Measurements from ENCODE around the gene KIF24.

- TF ChIP-seq POLR2A (IDR thresholded peaks at IDR 0.05; ENCODE audit: borderline replicate concordance, extremely low read depth, insufficient read depth, insufficient read length) (no peak), CTCF (IDR thresholded peaks at IDR 0.05 in 2 of 3, conservative IDR thresholded peaks at IDR 0.05 in 1 of 3; ENCODE audit: borderline replicate concordance in 1 of 3, insufficient read depth in 1 of 3, low read depth in 2 of 3, low read length in 2 of 3) (no peak), REST (IDR thresholded peaks at IDR 0.05; ENCODE audit: low read depth) (no peak), SIN3A (IDR thresholded peaks at IDR 0.05; ENCODE audit: low read depth) (no peak), ZNF274 (IDR thresholded peaks at IDR 0.05; ENCODE audit: low read depth, low read length) (no peak), SP1 (IDR thresholded peaks at IDR 0.05; ENCODE audit: low read depth) (no peak), EGR1 (IDR thresholded peaks at IDR 0.05; ENCODE audit: low read depth) (no peak), POLR2AphosphoS5 (IDR thresholded peaks at IDR 0.05; ENCODE audit: low read depth, low read length) (no peak), EZH2 (IDR thresholded peaks at IDR 0.05) (no peak), MAX (IDR thresholded peaks at IDR 0.05) (no peak), RAD21 (IDR thresholded peaks at IDR 0.05; ENCODE audit: low read depth) (no peak)
These were observed 18.7 kb upstream of the KIF24 start for GRCh38 chr9:34347800-34348158.

Measured in HCT116 (cell line).